MCF 10A (cell line): ENCODE results near the gene ACOT7. TPM values are rescaled to one million over a fixed set of nuclear protein-coding genes. Genes with fewer than 3 reads are reported as not detected.

Experiments
- BruUV-seq: library from RNA; stranded (reverse); fragments of 400-500 nt; replicated peaks from 2 replicates; lab custom pipeline; 2021; lab: Mats Ljungman, UMichigan
- CTCF ChIA-PET: fragments of 300-600 bp; sonication (Branson Sonifier 250); formaldehyde crosslinking; extraction: SDS; loops from one replicate; lab custom pipeline; 2021; ENCODE audit warnings: antibody characterized with exemption, inconsistent platforms; lab: Yijun Ruan, JAX
- POLR2A ChIA-PET: fragments of 300-600, 350-650 bp; sonication (Branson Sonifier 250); formaldehyde crosslinking; extraction: SDS; loops from one replicate; lab custom pipeline; 2020; ENCODE audit warnings: antibody characterized with exemption, inconsistent platforms; lab: Yijun Ruan, JAX
- DNase-seq: peaks from one replicate; pipeline ENCODE4 v3.0.0-alpha.2; 2018; ENCODE audit not compliant: unreplicated experiment
- H3K27ac Mint-ChIP-seq: one replicate; pipeline ENCODE4 v1.8.0; 2022; ENCODE audit warnings: mild to moderate bottlenecking, low read depth, mixed read lengths; ENCODE audit not compliant: unreplicated experiment
- H3K27me3 Mint-ChIP-seq: one replicate; pipeline ENCODE4 v1.8.0; 2022; ENCODE audit warnings: mixed read lengths; ENCODE audit not compliant: insufficient read depth, unreplicated experiment
- H3K36me3 Mint-ChIP-seq: one replicate; pipeline ENCODE4 v1.8.0; 2022; ENCODE audit warnings: mild to moderate bottlenecking, moderate library complexity, mixed read lengths; ENCODE audit not compliant: insufficient read depth, unreplicated experiment
- H3K4me1 Mint-ChIP-seq: one replicate; pipeline ENCODE4 v1.8.0; 2022; ENCODE audit warnings: mixed read lengths; ENCODE audit not compliant: insufficient read depth, unreplicated experiment
- H3K4me3 Mint-ChIP-seq: one replicate; pipeline ENCODE4 v1.8.0; 2022; ENCODE audit warnings: mild to moderate bottlenecking, moderate library complexity, mixed read lengths; ENCODE audit not compliant: unreplicated experiment
- H3K9me3 Mint-ChIP-seq: one replicate; pipeline ENCODE4 v1.8.0; 2022; ENCODE audit warnings: mixed read lengths; ENCODE audit not compliant: unreplicated experiment
- intact Hi-C: fragments of 100-400 bp; cut with micrococcal nuclease; formaldehyde crosslinking; loops from 2 replicates; pipeline ENCODE4 v1.14.1; 2022
- total RNA-seq: library from RNA; stranded (reverse); gene quantifications from 2 replicates; pipeline ENCODE4 v1.2.3, GENCODE V29; 2022
- TF ChIP-seq, protein P1 (sequence below): fragments of 200-600 bp; IDR thresholded peaks from one replicate; pipeline ENCODE4 v1.8.0; 2022; ENCODE audit warnings: antibody characterized with exemption, mild to moderate bottlenecking; ENCODE audit not compliant: unreplicated experiment

The ACOT7 gene
- total RNA-seq, 1 experiment from 2014 or later = 117 TPM

DNA sequence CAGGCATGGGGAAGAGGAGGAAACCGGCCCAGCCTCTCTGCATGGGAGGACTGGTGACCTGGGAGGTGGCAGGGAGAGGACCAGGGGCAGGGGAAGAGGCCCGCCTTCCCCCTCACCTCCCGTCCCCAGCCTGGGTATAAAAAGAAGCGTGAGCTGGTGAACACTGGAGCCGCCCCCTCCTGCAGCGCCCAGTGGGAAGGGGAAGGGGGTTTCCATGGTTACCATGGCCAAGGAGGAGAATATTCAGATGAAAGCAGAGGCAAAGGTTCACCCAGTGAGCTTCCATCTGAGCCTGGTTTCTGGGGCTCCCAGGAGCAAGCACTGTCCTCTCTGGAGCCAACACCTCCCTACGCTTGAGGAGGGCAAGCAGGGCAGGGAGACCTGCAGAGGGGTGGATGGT is 54.9 kb downstream of the ACOT7 start:
- Mint-ChIP-seq H3K27me3 (no peaks in the 10 kb centered on the region), H3K27ac (no peak overlapping the region), H3K4me3 (no peak overlapping the region), H3K36me3 (peaks cover 28% of the 10 kb centered on the region), H3K4me1 (peaks cover 5% of the 10 kb centered on the region), H3K9me3 (no peaks in the 10 kb centered on the region)
- POLR2A ChIA-PET = no interaction called here
- TF ChIP-seq, protein P1, sequence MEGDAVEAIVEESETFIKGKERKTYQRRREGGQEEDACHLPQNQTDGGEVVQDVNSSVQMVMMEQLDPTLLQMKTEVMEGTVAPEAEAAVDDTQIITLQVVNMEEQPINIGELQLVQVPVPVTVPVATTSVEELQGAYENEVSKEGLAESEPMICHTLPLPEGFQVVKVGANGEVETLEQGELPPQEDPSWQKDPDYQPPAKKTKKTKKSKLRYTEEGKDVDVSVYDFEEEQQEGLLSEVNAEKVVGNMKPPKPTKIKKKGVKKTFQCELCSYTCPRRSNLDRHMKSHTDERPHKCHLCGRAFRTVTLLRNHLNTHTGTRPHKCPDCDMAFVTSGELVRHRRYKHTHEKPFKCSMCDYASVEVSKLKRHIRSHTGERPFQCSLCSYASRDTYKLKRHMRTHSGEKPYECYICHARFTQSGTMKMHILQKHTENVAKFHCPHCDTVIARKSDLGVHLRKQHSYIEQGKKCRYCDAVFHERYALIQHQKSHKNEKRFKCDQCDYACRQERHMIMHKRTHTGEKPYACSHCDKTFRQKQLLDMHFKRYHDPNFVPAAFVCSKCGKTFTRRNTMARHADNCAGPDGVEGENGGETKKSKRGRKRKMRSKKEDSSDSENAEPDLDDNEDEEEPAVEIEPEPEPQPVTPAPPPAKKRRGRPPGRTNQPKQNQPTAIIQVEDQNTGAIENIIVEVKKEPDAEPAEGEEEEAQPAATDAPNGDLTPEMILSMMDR = no peak
- DNase-seq = no peak
- CTCF ChIA-PET = interaction anchor here (0.6 to 6.6 kb wide), 3 partner anchors 9 to 331 kb away, joined by 3 to 88 read pairs (median 4); no protein-coding TSS in a partner anchor
- no TSS peak for BruUV-seq
- intact Hi-C loops = no loop called here

DNA sequence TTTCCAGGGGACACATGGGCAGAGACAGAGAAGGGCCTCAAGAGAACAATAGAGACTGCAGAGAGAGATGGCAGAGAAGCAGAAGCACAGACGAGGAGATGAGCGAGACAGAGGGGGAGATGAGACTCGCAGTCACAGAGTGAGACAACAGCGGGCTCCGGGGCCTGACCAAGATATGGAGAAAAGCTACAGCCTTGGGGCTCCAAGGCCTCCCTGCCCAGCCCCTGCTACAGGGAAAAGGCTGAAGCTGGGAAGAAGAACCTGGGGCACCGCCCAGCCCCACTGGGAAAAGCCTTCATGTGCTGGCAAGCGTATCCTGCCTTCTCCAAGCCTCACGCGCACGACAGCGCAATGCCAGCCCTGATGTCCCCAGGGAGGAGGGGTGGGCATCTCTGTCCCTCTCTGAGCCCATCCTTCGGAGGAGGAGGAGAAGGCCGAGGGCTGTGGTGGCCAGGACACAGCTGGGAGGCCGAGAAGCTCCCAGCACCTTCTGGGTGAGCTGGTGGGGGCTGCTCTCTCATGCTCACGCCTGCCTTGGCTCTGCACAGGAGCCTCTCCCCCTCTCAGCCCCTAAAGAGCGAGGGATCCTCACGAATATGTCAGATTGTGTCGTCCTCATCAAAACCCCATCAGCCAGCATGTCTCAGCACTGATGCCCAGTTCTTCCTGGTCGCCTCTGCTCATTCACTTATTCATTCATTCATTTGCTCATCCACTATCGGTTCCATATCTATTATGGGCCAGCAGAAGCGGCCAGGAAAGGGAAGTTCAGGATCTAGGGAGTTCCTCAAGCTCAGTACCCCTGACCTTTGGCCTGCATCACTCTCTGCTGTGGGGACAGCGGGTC is 56.6 kb downstream of the ACOT7 start:
- Mint-ChIP-seq H3K27me3 (no peaks in the 10 kb centered on the region), H3K4me1 (no peaks in the 10 kb centered on the region), H3K36me3 (peaks cover 32% of the 10 kb centered on the region), H3K4me3 (no peak overlapping the region), H3K27ac (no peak overlapping the region), H3K9me3 (no peaks in the 10 kb centered on the region)
- BruUV-seq = no TSS peak
- TF ChIP-seq, protein P1 = no peak
- CTCF ChIA-PET = interaction anchor here (0.5 to 3.8 kb wide), 5 partner anchors 64 to 266 kb away, joined by 3 to 21 read pairs (median 4); no protein-coding TSS in a partner anchor
- intact Hi-C loops = no loop called here
- DNase-seq = no peak
- POLR2A ChIA-PET = no interaction called here

DNA sequence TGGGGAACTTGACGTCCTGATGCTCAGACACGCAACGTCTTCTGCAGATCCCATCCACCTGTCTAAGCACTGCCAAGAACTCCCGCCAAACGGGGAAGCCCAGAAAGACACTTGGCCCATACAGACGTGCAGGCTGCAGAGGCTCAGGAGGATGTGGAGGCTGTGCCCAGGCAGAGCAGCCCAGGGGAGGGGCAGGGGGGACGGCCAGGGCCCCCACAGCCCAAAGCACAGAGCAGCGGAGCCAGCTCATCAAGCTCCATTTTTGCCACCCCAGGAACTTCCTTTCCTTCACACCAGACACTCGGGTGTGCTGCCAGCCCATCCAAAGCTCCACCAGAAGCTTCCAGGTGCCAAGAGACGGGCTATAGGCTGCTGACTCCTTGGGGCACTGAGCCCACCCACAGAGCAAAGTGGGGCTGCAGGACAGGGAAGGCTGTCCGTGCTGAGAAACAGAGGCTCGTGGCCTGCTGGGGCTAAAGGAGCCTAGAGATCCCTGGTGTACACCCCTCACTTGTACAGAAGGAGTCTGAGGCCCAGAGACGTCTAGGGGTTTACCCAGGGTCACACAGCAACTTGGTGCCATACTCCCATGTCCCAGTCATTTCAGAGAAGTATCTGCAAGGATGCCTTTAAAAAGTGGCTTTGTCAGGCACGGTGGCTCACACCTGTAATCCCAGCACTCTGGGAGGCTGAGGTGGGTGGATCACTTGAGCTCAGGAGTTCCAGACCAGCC is 59.1 kb downstream of the ACOT7 start:
- no peak overlapping the region for H3K4me3 Mint-ChIP-seq
- no peaks in the 10 kb centered on the region for H3K27me3 Mint-ChIP-seq
- BruUV-seq = no TSS peak
- H3K36me3 Mint-ChIP-seq = peaks cover 39% of the 10 kb centered on the region
- H3K27ac Mint-ChIP-seq = no peak overlapping the region
- ChIA-PET POLR2A (no interaction called here), CTCF (interaction anchor here (0.6 to 3.8 kb wide), 5 partner anchors 10 to 434 kb away, joined by 3 to 21 read pairs (median 6); no protein-coding TSS in a partner anchor)
- intact Hi-C loops = no loop called here
- TF ChIP-seq, protein P1 = no peak
- H3K9me3 Mint-ChIP-seq = no peaks in the 10 kb centered on the region
- no peak for DNase-seq
- H3K4me1 Mint-ChIP-seq = no peaks in the 10 kb centered on the region

DNA sequence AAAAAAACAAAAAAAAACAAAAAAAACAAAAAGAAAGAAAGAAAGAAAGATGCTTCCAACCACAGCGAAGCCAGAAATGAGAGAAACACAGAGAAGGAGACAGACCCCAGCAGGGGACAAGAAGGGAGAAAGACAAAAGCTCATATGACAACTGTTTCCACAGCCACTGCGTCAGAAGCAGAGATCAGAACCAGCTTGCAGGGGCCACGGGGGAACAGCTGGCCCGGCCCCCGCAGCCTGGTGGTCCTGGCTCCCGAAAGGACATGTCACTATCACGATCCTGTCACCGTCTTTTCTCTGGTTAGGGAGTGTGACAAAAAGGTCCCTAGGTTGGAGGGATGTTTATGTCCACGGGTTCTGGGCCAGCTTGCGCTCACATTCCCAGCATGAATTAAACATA is 60.7 kb downstream of the ACOT7 start:
- Mint-ChIP-seq H3K4me3 (no peak overlapping the region), H3K27me3 (no peaks in the 10 kb centered on the region), H3K36me3 (peaks cover 38% of the 10 kb centered on the region), H3K4me1 (no peaks in the 10 kb centered on the region), H3K27ac (no peak overlapping the region), H3K9me3 (no peaks in the 10 kb centered on the region)
- no peak for DNase-seq
- intact Hi-C loops = no loop called here
- ChIA-PET CTCF (interaction anchor here (0.5 to 0.7 kb wide), 3 partner anchors 57 to 90 kb away, joined by 3 read pairs; no protein-coding TSS in a partner anchor), POLR2A (no interaction called here)
- TF ChIP-seq, protein P1 = no peak
- no TSS peak for BruUV-seq
